Spleen (tissue), 7 donors: Measurements from ENCODE around the gene NUTF2.

Source experiments
- CTCF ChIP-seq, 11 experiments: fragments of 200-600 bp in 7 of 11; fragments of 450-650 bp in 4 of 11; sonication (generic) in 4 of 11; IDR thresholded peaks in 8 of 11; conservative IDR thresholded peaks in 3 of 11; 1 replicate in 7 of 11; 2 replicates in 4 of 11; pipeline versions ENCODE4 v1.4.0 to v1.8.0; 2016 to 2021; ENCODE audit warnings: antibody characterized with exemption in 11 of 11, inconsistent platforms in 4 of 11, mild to moderate bottlenecking in 1 of 11
- POLR2AphosphoS5 ChIP-seq, 3 donors: sonication (generic); formaldehyde crosslinking; IDR thresholded peaks; one replicate each; pipeline ENCODE4 v1.5.1; 2017; ENCODE audit warnings: antibody characterized with exemption in 3 of 3
- donor health status: DM: no; HTN: no; CAD: no; lungs with moderate emphysema.
- donor health status: DM: no; HTN: no; CAD: no.
- donor health status: DM: no; HTN: no; CAD: no.

DNA sequence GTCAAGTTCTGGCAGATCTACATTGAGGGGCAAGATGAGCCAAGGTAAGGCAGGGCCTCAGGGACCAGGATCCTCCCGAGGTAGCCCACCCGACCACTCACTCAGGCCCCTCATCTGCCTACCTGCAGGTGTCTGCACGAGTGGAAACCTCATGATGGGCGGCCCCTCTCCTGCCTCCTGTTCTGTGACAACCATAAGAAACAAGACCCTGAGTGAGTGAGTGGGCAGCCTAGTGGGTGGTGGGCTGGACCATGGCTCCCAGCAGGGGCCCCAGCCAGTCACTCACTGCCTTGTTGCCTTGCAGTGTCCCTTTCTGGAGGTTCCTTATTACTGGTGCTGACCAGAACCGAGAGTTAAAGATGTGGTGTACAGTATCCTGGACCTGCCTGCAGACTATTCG lies 31.5 kb downstream of the NUTF2 start:
- TF ChIP-seq POLR2AphosphoS5 (IDR thresholded peaks at IDR 0.05) (no peak), CTCF (IDR thresholded peaks at IDR 0.05 in 8 of 11, conservative IDR thresholded peaks at IDR 0.05 in 3 of 11) (no peak)
